Fibroblast of lung (primary cell): ENCODE data around the gene SEL1L. TPM values are rescaled to one million over a fixed set of nuclear protein-coding genes. Genes with fewer than 3 reads are reported as not detected.

Source experiments
- DNase-seq, 2 donors: peaks; one replicate each; pipeline versions ENCODE4 v3.0.0 to v3.0.0-alpha.2; 2010; ENCODE audit warnings: low read depth in 2 of 2
- H2AFZ ChIP-seq: 2 replicates; pipeline ENCODE4 v1.5.1; 2012; ENCODE audit warnings: low read length, control low read depth, inconsistent platforms
- H3K27ac ChIP-seq: 2 replicates; pipeline ENCODE4 v1.5.1; 2011; ENCODE audit warnings: low read length, control low read depth; ENCODE audit not compliant: insufficient read depth
- H3K27me3 ChIP-seq: 2 replicates; pipeline ENCODE4 v1.5.1; 2011; ENCODE audit warnings: mild to moderate bottlenecking, low read length; ENCODE audit not compliant: control insufficient read depth, insufficient read depth
- H3K36me3 ChIP-seq: 2 replicates; pipeline ENCODE4 v1.5.1; 2011; ENCODE audit warnings: low read length; ENCODE audit not compliant: control insufficient read depth, insufficient read depth
- H3K4me1 ChIP-seq: 2 replicates; pipeline ENCODE4 v1.5.1; 2011; ENCODE audit warnings: low read length; ENCODE audit not compliant: control insufficient read depth, insufficient read depth; ENCODE audit errors: extremely low read depth
- H3K4me2 ChIP-seq: 2 replicates; pipeline ENCODE4 v1.5.1; 2011; ENCODE audit warnings: low read length, control low read depth; ENCODE audit not compliant: insufficient read depth; ENCODE audit errors: extremely low read depth
- H3K4me3 ChIP-seq, 4 experiments: fragments of 200-600 bp in 1 of 4; sonication (generic) in 1 of 4; replicated peaks in 1 of 4; 2 replicates each; pipeline ENCODE4 v1.5.1; 2011 to 2016; ENCODE audit warnings: low read length in 4 of 4, low read depth in 3 of 4, mild to moderate bottlenecking in 3 of 4, control low read depth in 2 of 4, inconsistent platforms in 1 of 4, mixed read lengths in 1 of 4; ENCODE audit not compliant: insufficient read depth in 1 of 4; ENCODE audit errors: control extremely low read depth in 1 of 4
- H3K79me2 ChIP-seq: 2 replicates; pipeline ENCODE4 v1.5.1; 2012; ENCODE audit warnings: mild to moderate bottlenecking, low read length, inconsistent platforms; ENCODE audit not compliant: control insufficient read depth, insufficient read depth
- H3K9ac ChIP-seq: 2 replicates; pipeline ENCODE4 v1.5.1; 2011; ENCODE audit warnings: mild to moderate bottlenecking, low read length, control low read depth; ENCODE audit not compliant: insufficient read depth
- H3K9me3 ChIP-seq: 2 replicates; pipeline ENCODE4 v1.5.1; 2012; ENCODE audit warnings: low read depth, low read length; ENCODE audit not compliant: control insufficient read depth, insufficient read depth
- H4K20me1 ChIP-seq: 2 replicates; pipeline ENCODE4 v1.5.1; 2011; ENCODE audit warnings: low read length; ENCODE audit not compliant: control insufficient read depth, insufficient read depth; ENCODE audit errors: extremely low read depth
- CTCF ChIP-seq, 2 donors: IDR thresholded peaks in 1 of 2; conservative IDR thresholded peaks in 1 of 2; 1 replicate in 1 of 2; 2 replicates in 1 of 2; pipeline ENCODE4 v1.5.1; 2011 to 2012; ENCODE audit warnings: low read length in 2 of 2, control low read depth in 1 of 2, inconsistent platforms in 1 of 2, low read depth in 1 of 2, mild to moderate bottlenecking in 1 of 2
- EZH2 ChIP-seq: IDR thresholded peaks from 2 replicates; pipeline ENCODE4 v1.5.1; 2012; ENCODE audit warnings: low read length, control low read depth, mild to moderate bottlenecking; ENCODE audit errors: missing control alignments
- polyA plus RNA-seq, 2 donors: library from polyadenylated mRNA; depleted of rRNA in 1 of 2; stranded (reverse) in 1 of 2; unstranded in 1 of 2; fragments of >200 nt; gene quantifications; 2 replicates each; pipeline ENCODE4 v1.2.1, GENCODE V29; 2011 to 2012; ENCODE audit warnings: missing spikeins in 1 of 2
- total RNA-seq: library from RNA; depleted of rRNA; stranded (reverse); fragments of >200 nt; gene quantifications from 2 replicates; pipeline ENCODE4 v1.2.1, GENCODE V29; 2014

SEL1L gene
- total and polyA plus RNA-seq, 2 donors (not counting 1 experiment from before 2014, with no cell fraction given): 39.3 to 143 TPM

- H3K4me1 ChIP-seq: peaks cover 8% of the 10 kb centered on the region
- H3K27me3 ChIP-seq: no peaks in the 10 kb centered on the region
- H3K4me3 ChIP-seq: no peak overlapping the region
- H3K36me3 ChIP-seq: no peaks in the 10 kb centered on the region
- TF ChIP-seq CTCF (conservative IDR thresholded peaks at IDR 0.05 in 1 of 2, IDR thresholded peaks at IDR 0.05 in 1 of 2; ENCODE audit: low read depth in 1 of 2, low read length in 2 of 2) (no peak), EZH2 (no peak)
- H3K27ac ChIP-seq: no peak overlapping the region
- H3K79me2 ChIP-seq: no peaks in the 10 kb centered on the region
- no peaks in the 10 kb centered on the region for H3K9me3 ChIP-seq
- no peak overlapping the region for H3K9ac ChIP-seq
- H2AFZ ChIP-seq: no peak overlapping the region
- H3K4me2 ChIP-seq: no peak overlapping the region
- no peaks in the 10 kb centered on the region for H4K20me1 ChIP-seq
- no peak for DNase-seq
These were observed 12.3 kb downstream of the SEL1L start for GRCh38 chr14:81521356-81521755.

- no peak overlapping the region for H3K9ac ChIP-seq
- TF ChIP-seq CTCF (conservative IDR thresholded peaks at IDR 0.05 in 1 of 2, IDR thresholded peaks at IDR 0.05 in 1 of 2; ENCODE audit: low read depth in 1 of 2, low read length in 2 of 2): no peak
- no peak for TF ChIP-seq EZH2
- H3K9me3 ChIP-seq: no peaks in the 10 kb centered on the region
- H3K79me2 ChIP-seq: no peaks in the 10 kb centered on the region
- no peak overlapping the region for H3K4me3 ChIP-seq
- no peaks in the 10 kb centered on the region for H4K20me1 ChIP-seq
- DNase-seq: no peak
- no peaks in the 10 kb centered on the region for H3K36me3 ChIP-seq
- H3K27me3 ChIP-seq: no peaks in the 10 kb centered on the region
- H3K27ac ChIP-seq: peak overlapping the region; percentile 27
- peaks cover 8% of the 10 kb centered on the region for H3K4me1 ChIP-seq
- H3K4me2 ChIP-seq: no peak overlapping the region
- no peak overlapping the region for H2AFZ ChIP-seq
These were observed 14.2 kb downstream of the SEL1L start for GRCh38 chr14:81519200-81520011.

GRCh38 chr14:81517798-81518398 is 15.8 kb downstream of the SEL1L start:
- TF ChIP-seq CTCF (conservative IDR thresholded peaks at IDR 0.05 in 1 of 2, IDR thresholded peaks at IDR 0.05 in 1 of 2; ENCODE audit: low read depth in 1 of 2, low read length in 2 of 2) (no peak), EZH2 (no peak)
- Histone ChIP-seq H3K4me3 (no peak overlapping the region), H3K79me2 (no peaks in the 10 kb centered on the region), H3K27me3 (no peaks in the 10 kb centered on the region), H3K27ac (peak overlapping the region; percentile 37), H3K9ac (no peak overlapping the region), H4K20me1 (no peaks in the 10 kb centered on the region), H3K4me1 (peaks cover 8% of the 10 kb centered on the region), H3K9me3 (no peaks in the 10 kb centered on the region), H3K36me3 (no peaks in the 10 kb centered on the region), H3K4me2 (no peak overlapping the region), H2AFZ (no peak overlapping the region)
- peak; percentile 13 to 39 for DNase-seq
